Measurements from ENCODE around the gene NLRP1. TPM values are rescaled to one million over a fixed set of nuclear protein-coding genes. Genes with fewer than 3 reads are reported as not detected.

NLRP1 gene
- total and polyA plus RNA-seq, 10 of the 15 experiments (the other 5 are each of a cell fraction or from before 2014, with no cell fraction given): 2.8 to 21.8 (median 11.9) TPM

DNA sequence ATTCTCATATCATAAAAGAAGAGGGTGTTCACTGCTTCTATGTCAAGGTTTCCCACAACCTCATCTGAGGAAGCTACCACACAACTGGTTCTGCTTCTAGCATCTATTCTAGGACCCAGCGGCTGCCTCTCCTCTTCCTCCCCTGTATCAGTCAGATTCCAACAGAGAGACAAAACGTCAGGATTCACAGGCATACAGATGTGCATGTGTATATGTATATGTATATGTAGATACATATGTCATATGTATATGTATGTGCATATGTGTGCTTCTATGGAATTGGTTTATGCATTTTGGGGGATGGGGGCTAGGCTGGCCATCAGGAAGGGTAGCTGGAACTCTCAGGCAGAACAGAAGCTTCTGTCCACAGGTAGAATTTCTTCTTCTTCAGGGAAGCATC lies 37.4 kb upstream of the NLRP1 start:
- Histone ChIP-seq H3K36me3 (ENCODE audit: control insufficient read depth in 2 of 2, insufficient read depth in 2 of 2, low read length in 1 of 2) (no peaks in the 10 kb centered on the region), H3K79me2 (ENCODE audit: control insufficient read depth, insufficient read depth, low read length) (no peaks in the 10 kb centered on the region), H4K20me1 (ENCODE audit: control insufficient read depth, insufficient read depth) (no peaks in the 10 kb centered on the region), H3K4me2 (ENCODE audit: control insufficient read depth, insufficient read depth) (no peak overlapping the region), H3K4me1 (ENCODE audit: control insufficient read depth, insufficient read depth, low read length) (no peaks in the 10 kb centered on the region), H3K27ac (ENCODE audit: control insufficient read depth, insufficient read depth) (no peak overlapping the region), H2AFZ (ENCODE audit: control insufficient read depth, low read depth, low read length) (no peak overlapping the region), H3K4me3 (no peak overlapping the region), H3K9ac (ENCODE audit: control insufficient read depth, insufficient read depth, low read length) (no peak overlapping the region), H3K27me3 (replicated peaks in 1 of 2; ENCODE audit: control insufficient read depth in 2 of 2, insufficient read depth in 2 of 2, low read length in 1 of 2) (no peaks in the 10 kb centered on the region), H3K9me3 (replicated peaks; ENCODE audit: control insufficient read depth, insufficient read depth, low read length) (peaks cover 2% of the 10 kb centered on the region; the same call in 1 of the 3 replicates)
- no peak for FAIRE-seq
- ATAC-seq: no peak
- RAD21 ChIA-PET (ENCODE audit: unreplicated experiment): no interaction called here
- POLR2A ChIA-PET: no interaction called here
- in situ Hi-C loops (cut with MboI) (no loop called here), intact Hi-C loops (cut with micrococcal nuclease; ENCODE audit: unreplicated experiment) (no loop called here)
- no peak for DNase-seq (ENCODE audit: low read depth, low spot score)
- WGBS (ENCODE audit: insufficient coverage, insufficient replicate concordance, low lambda C conversion rate, missing lambda C conversion rate): 50% methylated on average over 2 of the region's 2 CpGs
- SMC1A ChIA-PET (ENCODE audit: uncharacterized antibody, unreplicated experiment): no interaction called here
- TF ChIP-seq, protein P1, sequence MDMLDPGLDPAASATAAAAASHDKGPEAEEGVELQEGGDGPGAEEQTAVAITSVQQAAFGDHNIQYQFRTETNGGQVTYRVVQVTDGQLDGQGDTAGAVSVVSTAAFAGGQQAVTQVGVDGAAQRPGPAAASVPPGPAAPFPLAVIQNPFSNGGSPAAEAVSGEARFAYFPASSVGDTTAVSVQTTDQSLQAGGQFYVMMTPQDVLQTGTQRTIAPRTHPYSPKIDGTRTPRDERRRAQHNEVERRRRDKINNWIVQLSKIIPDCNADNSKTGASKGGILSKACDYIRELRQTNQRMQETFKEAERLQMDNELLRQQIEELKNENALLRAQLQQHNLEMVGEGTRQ (IDR thresholded peaks at IDR 0.05; ENCODE audit: borderline replicate concordance, low read depth, low read length): no peak
- TF ChIP-seq MXI1 (IDR thresholded peaks at IDR 0.05; ENCODE audit: low read depth, low read length): no peak
- CTCF ChIA-PET: no interaction called here
- BruUV-seq (replicated peaks): no TSS peak

DNA sequence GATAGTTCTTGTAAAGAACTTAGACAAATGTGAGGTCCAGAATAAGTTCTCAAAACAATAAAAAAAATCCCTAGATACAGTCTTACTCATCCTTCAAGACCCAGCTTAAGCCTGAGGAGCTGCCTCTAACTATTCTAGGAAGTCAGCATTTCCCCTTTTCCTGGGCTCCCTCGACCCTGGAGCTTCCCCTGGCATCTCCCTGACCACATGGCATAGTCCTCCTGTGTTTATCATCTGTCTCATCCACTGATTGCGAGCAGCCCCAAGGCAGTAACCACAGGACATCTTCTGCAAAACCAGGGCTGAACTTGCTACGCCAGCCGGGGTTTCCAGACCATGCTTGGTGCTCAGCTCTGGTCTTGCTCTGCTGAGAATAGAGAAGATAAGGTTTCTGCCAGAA lies 36.7 kb upstream of the NLRP1 start:
- Histone ChIP-seq H4K20me1 (ENCODE audit: control insufficient read depth, insufficient read depth) (no peaks in the 10 kb centered on the region), H3K9ac (ENCODE audit: control insufficient read depth, insufficient read depth, low read length) (no peak overlapping the region), H3K27ac (ENCODE audit: control insufficient read depth, insufficient read depth) (no peak overlapping the region), H3K4me3 (no peak overlapping the region), H3K79me2 (ENCODE audit: control insufficient read depth, insufficient read depth, low read length) (no peaks in the 10 kb centered on the region), H3K27me3 (replicated peaks in 1 of 2; ENCODE audit: control insufficient read depth in 2 of 2, insufficient read depth in 2 of 2, low read length in 1 of 2) (no peaks in the 10 kb centered on the region), H3K9me3 (replicated peaks; ENCODE audit: control insufficient read depth, insufficient read depth, low read length) (peaks cover 2% of the 10 kb centered on the region; the same call in 1 of the 3 replicates), H3K4me2 (ENCODE audit: control insufficient read depth, insufficient read depth) (no peak overlapping the region), H3K36me3 (ENCODE audit: control insufficient read depth in 2 of 2, insufficient read depth in 2 of 2, low read length in 1 of 2) (no peaks in the 10 kb centered on the region), H2AFZ (ENCODE audit: control insufficient read depth, low read depth, low read length) (no peak overlapping the region), H3K4me1 (ENCODE audit: control insufficient read depth, insufficient read depth, low read length) (no peaks in the 10 kb centered on the region)
- WGBS (ENCODE audit: insufficient coverage, insufficient replicate concordance, low lambda C conversion rate, missing lambda C conversion rate): 12% methylated on average over 4 of the region's 4 CpGs
- FAIRE-seq (no peak), DNase-seq (ENCODE audit: low read depth, low spot score) (no peak), ATAC-seq (no peak)
- RAD21 ChIA-PET (ENCODE audit: unreplicated experiment): no interaction called here
- intact Hi-C loops (cut with micrococcal nuclease; ENCODE audit: unreplicated experiment): no loop called here
- POLR2A ChIA-PET: no interaction called here
- CTCF ChIA-PET: no interaction called here
- in situ Hi-C loops (cut with MboI): no loop called here
- SMC1A ChIA-PET (ENCODE audit: uncharacterized antibody, unreplicated experiment): no interaction called here
- TF ChIP-seq SPI1 (IDR thresholded peaks at IDR 0.05; ENCODE audit: borderline replicate concordance, insufficient read depth, low read depth, low read length) (no peak), BMI1 (IDR thresholded peaks at IDR 0.05; ENCODE audit: borderline replicate concordance) (no peak), MXI1 (IDR thresholded peaks at IDR 0.05; ENCODE audit: low read depth, low read length) (no peak), CREM (IDR thresholded peaks at IDR 0.05; ENCODE audit: low read depth) (no peak), NR2C1 (IDR thresholded peaks at IDR 0.05) (no peak)
- TF ChIP-seq, protein P2, sequence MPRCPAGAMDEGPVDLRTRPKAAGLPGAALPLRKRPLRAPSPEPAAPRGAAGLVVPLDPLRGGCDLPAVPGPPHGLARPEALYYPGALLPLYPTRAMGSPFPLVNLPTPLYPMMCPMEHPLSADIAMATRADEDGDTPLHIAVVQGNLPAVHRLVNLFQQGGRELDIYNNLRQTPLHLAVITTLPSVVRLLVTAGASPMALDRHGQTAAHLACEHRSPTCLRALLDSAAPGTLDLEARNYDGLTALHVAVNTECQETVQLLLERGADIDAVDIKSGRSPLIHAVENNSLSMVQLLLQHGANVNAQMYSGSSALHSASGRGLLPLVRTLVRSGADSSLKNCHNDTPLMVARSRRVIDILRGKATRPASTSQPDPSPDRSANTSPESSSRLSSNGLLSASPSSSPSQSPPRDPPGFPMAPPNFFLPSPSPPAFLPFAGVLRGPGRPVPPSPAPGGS (IDR thresholded peaks at IDR 0.05; ENCODE audit: borderline replicate concordance, insufficient read depth, low read depth, low read length, poor library complexity, severe bottlenecking): no peak
- BruUV-seq (replicated peaks): no TSS peak
